Measurements from ENCODE around the gene BORCS8. TPM values are rescaled to one million over a fixed set of nuclear protein-coding genes. Genes with fewer than 3 reads are reported as not detected.

BORCS8 gene
- total and polyA plus RNA-seq, 2 of the 13 experiments (the other 11 are each of a cell fraction or from before 2014, with no cell fraction given) = 9.6 to 13.3 TPM

GRCh38 chr19:19234220-19234816, 42.4 kb upstream of the BORCS8 start:
- Histone ChIP-seq H3K9ac (ENCODE audit: insufficient read depth, low read depth, low read length) (no peak overlapping the region), H3K4me2 (ENCODE audit: low read depth, low read length) (no peak overlapping the region), H2AFZ (ENCODE audit: low read length) (no peak overlapping the region), H4K20me1 (ENCODE audit: insufficient read depth, low read length) (no peaks in the 10 kb centered on the region), H3K79me2 (ENCODE audit: insufficient read depth, low read length) (no peaks in the 10 kb centered on the region), H3K9me3 (ENCODE audit: low read length) (peaks cover 11% of the 10 kb centered on the region; the same call in 1 of the 2 replicates), H3K27me3 (ENCODE audit: control insufficient read depth in 1 of 2, insufficient read depth in 2 of 2, low read length in 2 of 2) (peaks cover 0 to 10% of the 10 kb centered on the region in 2 experiments; a peak in 3 of 5 replicates), H3K4me1 (ENCODE audit: insufficient read depth, low read length) (no peaks in the 10 kb centered on the region), H3K4me3 (replicated peaks in 1 of 3; ENCODE audit: insufficient read depth in 1 of 3, low read depth in 2 of 3, low read length in 3 of 3) (no peak overlapping the region), H3K36me3 (replicated peaks in 1 of 2; ENCODE audit: control insufficient read depth in 1 of 2, insufficient read depth in 2 of 2, low read length in 2 of 2) (no peaks in the 10 kb centered on the region), H3K27ac (ENCODE audit: extremely low read length, insufficient read depth, low read length) (no peak overlapping the region)
- 3% methylated on average over 2 of the region's 2 CpGs for WGBS (ENCODE audit: low lambda C conversion rate)
- no TSS peak for BruUV-seq (replicated peaks)
- DNase-seq (ENCODE audit: low spot score) (no peak), FAIRE-seq (no peak), ATAC-seq (no peak)
- no peak for TF ChIP-seq ZNF557 (CRISPR knock-in tag; IDR thresholded peaks at IDR 0.05)
- TF ChIP-seq ZNF354B (CRISPR knock-in tag; IDR thresholded peaks at IDR 0.05) = peak; percentile 90; the same call in 1 of the 2 replicates
- ChIA-PET POLR2A (no interaction called here), CTCF (ENCODE audit: low intra/inter-chr PET ratio, low total read pairs) (no interaction called here)
- intact Hi-C loops (cut with micrococcal nuclease; ENCODE audit: unreplicated experiment) (no loop called here), in situ Hi-C loops (cut with HindIII; ENCODE audit: extremely low pct_ligation_motif_present, low pct_unique_long_range_greater_than_20kb) (no loop called here)

- intact Hi-C loops (cut with micrococcal nuclease; ENCODE audit: unreplicated experiment) (no loop called here), in situ Hi-C loops (cut with HindIII; ENCODE audit: extremely low pct_ligation_motif_present, low pct_unique_long_range_greater_than_20kb) (no loop called here)
- Histone ChIP-seq H3K4me1 (ENCODE audit: insufficient read depth, low read length) (peaks cover 15% of the 10 kb centered on the region), H3K79me2 (ENCODE audit: insufficient read depth, low read length) (no peaks in the 10 kb centered on the region), H3K9me3 (ENCODE audit: low read length) (peaks cover 11% of the 10 kb centered on the region; the same call in 1 of the 2 replicates), H3K36me3 (replicated peaks in 1 of 2; ENCODE audit: control insufficient read depth in 1 of 2, insufficient read depth in 2 of 2, low read length in 2 of 2) (no peaks in the 10 kb centered on the region), H2AFZ (ENCODE audit: low read length) (no peak overlapping the region), H3K9ac (ENCODE audit: insufficient read depth, low read depth, low read length) (no peak overlapping the region), H3K4me3 (replicated peaks in 1 of 3; ENCODE audit: insufficient read depth in 1 of 3, low read depth in 2 of 3, low read length in 3 of 3) (no peak overlapping the region), H4K20me1 (ENCODE audit: insufficient read depth, low read length) (no peaks in the 10 kb centered on the region), H3K27ac (ENCODE audit: extremely low read length, insufficient read depth, low read length) (no peak overlapping the region), H3K4me2 (ENCODE audit: low read depth, low read length) (no peak overlapping the region), H3K27me3 (ENCODE audit: control insufficient read depth in 1 of 2, insufficient read depth in 2 of 2, low read length in 2 of 2) (peaks cover 4 to 26% of the 10 kb centered on the region in 2 experiments; a peak in 3 of 5 replicates)
- BruUV-seq (replicated peaks) = no TSS peak
- DNase-seq (ENCODE audit: low spot score) (no peak), FAIRE-seq (no peak), ATAC-seq (no peak)
- TF ChIP-seq, protein P1, sequence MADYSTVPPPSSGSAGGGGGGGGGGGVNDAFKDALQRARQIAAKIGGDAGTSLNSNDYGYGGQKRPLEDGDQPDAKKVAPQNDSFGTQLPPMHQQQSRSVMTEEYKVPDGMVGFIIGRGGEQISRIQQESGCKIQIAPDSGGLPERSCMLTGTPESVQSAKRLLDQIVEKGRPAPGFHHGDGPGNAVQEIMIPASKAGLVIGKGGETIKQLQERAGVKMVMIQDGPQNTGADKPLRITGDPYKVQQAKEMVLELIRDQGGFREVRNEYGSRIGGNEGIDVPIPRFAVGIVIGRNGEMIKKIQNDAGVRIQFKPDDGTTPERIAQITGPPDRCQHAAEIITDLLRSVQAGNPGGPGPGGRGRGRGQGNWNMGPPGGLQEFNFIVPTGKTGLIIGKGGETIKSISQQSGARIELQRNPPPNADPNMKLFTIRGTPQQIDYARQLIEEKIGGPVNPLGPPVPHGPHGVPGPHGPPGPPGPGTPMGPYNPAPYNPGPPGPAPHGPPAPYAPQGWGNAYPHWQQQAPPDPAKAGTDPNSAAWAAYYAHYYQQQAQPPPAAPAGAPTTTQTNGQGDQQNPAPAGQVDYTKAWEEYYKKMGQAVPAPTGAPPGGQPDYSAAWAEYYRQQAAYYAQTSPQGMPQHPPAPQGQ (CRISPR knock-in tag; IDR thresholded peaks at IDR 0.05; ENCODE audit: borderline replicate concordance) = no peak
- TF ChIP-seq ZBTB33 (CRISPR knock-in tag; IDR thresholded peaks at IDR 0.05) (peak; percentile 44; the same call in 1 of the 2 replicates), ZNF383 (CRISPR knock-in tag; IDR thresholded peaks at IDR 0.05; ENCODE audit: borderline replicate concordance) (no peak)
- ChIA-PET CTCF (ENCODE audit: low intra/inter-chr PET ratio, low total read pairs) (no interaction called here), POLR2A (no interaction called here)
- WGBS (ENCODE audit: low lambda C conversion rate) = 51% methylated on average over 7 of the region's 19 CpGs
These were observed 40.3 kb upstream of the BORCS8 start for GRCh38 chr19:19232261-19232721.
